GM19023 (cell line): ENCODE data around the gene IFT122.
A peak's percentile ranks its signal among the peaks of the same experiment; 100 is the strongest.

Source experiments
- ATAC-seq: cut with Tn5 transposase; IDR thresholded peaks from one replicate; pipeline ENCODE4 v1.9.1; 2021; ENCODE audit warnings: mild to moderate bottlenecking, moderate library complexity; ENCODE audit not compliant: unreplicated experiment

The IFT122 gene

GRCh38 chr3:129415830-129416229 is 24.2 kb upstream of the IFT122 start:
- no peak for ATAC-seq

- no peak for ATAC-seq
These were observed 23.6 kb upstream of the IFT122 start for GRCh38 chr3:129416415-129416814.

- ATAC-seq: no peak
These were observed 22.7 kb upstream of the IFT122 start for GRCh38 chr3:129417326-129417725.

GRCh38 chr3:129418041-129418973 is 21.7 kb upstream of the IFT122 start:
- no peak for ATAC-seq

GRCh38 chr3:129419476-129419875 is 20.5 kb upstream of the IFT122 start:
- no peak for ATAC-seq

GRCh38 chr3:129421236-129421883 is 18.7 kb upstream of the IFT122 start:
- no peak for ATAC-seq

GRCh38 chr3:129421988-129422745 is 17.9 kb upstream of the IFT122 start:
- ATAC-seq: no peak

GRCh38 chr3:129422897-129423296 is 17.1 kb upstream of the IFT122 start:
- no peak for ATAC-seq

- ATAC-seq: peak; percentile 61
These were observed 15.7 kb upstream of the IFT122 start for GRCh38 chr3:129424185-129424841.

GRCh38 chr3:129425213-129425612 is 14.8 kb upstream of the IFT122 start:
- ATAC-seq: no peak

- ATAC-seq: no peak
These were observed 14.4 kb upstream of the IFT122 start for GRCh38 chr3:129425619-129426018.

GRCh38 chr3:129428007-129428375 is 12.0 kb upstream of the IFT122 start:
- ATAC-seq: no peak

GRCh38 chr3:129428376-129429079 is 11.5 kb upstream of the IFT122 start, which contains the start of gene EFCAB12:
TSS of gene EFCAB12 (minus strand) at chr3:129428636. CDS start at chr3:129428488, 148 bp downstream.
- peak; percentile 95 for ATAC-seq

GRCh38 chr3:129429080-129429451 is 11.0 kb upstream of the IFT122 start:
- ATAC-seq: no peak

- ATAC-seq: no peak
These were observed 10.4 kb upstream of the IFT122 start for GRCh38 chr3:129429602-129430001.

GRCh38 chr3:129432036-129432435 is 8.0 kb upstream of the IFT122 start:
- no peak for ATAC-seq

- ATAC-seq: no peak
These were observed 7.4 kb upstream of the IFT122 start for GRCh38 chr3:129432671-129433070.

GRCh38 chr3:129433565-129433964 is 6.5 kb upstream of the IFT122 start:
- no peak for ATAC-seq

GRCh38 chr3:129434140-129434539 is 5.9 kb upstream of the IFT122 start:
- ATAC-seq: no peak

GRCh38 chr3:129435367-129435766 is 4.7 kb upstream of the IFT122 start:
- no peak for ATAC-seq
